H1 (cell line): Measurements from ENCODE around the gene CCDC86. TPM values are rescaled to one million over a fixed set of nuclear protein-coding genes. Genes with fewer than 3 reads are reported as not detected.

Experiments
- BCL11A ChIP-seq, 2 experiments: IDR thresholded peaks; one replicate each; pipeline ENCODE4 v1.6.1; 2011; ENCODE audit warnings: low read depth in 2 of 2, low read length in 2 of 2, mild to moderate bottlenecking in 2 of 2
- CHD1 ChIP-seq: IDR thresholded peaks from 2 replicates; pipeline ENCODE4 v1.6.1; 2012; ENCODE audit warnings: low read depth, low read length, improper control_type of control experiment
- CHD2 ChIP-seq: IDR thresholded peaks from 2 replicates; pipeline ENCODE4 v1.6.1; 2012; ENCODE audit warnings: low read length, improper control_type of control experiment
- HDAC2 ChIP-seq, 2 experiments: fragments of 300-600 bp in 1 of 2; sonication (generic) in 1 of 2; IDR thresholded peaks; 2 replicates each; pipeline ENCODE4 v1.6.1; 2011 to 2012; ENCODE audit warnings: low read depth in 2 of 2, low read length in 2 of 2, mild to moderate bottlenecking in 2 of 2, moderate library complexity in 2 of 2, borderline replicate concordance in 1 of 2, inconsistent platforms in 1 of 2
- KDM1A ChIP-seq: fragments of 200-600, 300-600 bp; sonication (generic); IDR thresholded peaks from 2 replicates; pipeline ENCODE4 v1.7.1; 2016; ENCODE audit warnings: mild to moderate bottlenecking, low read length, borderline replicate concordance
- KDM5A ChIP-seq: fragments of 200-600 bp; IDR thresholded peaks from 2 replicates; pipeline ENCODE4 v1.7.1; 2012; ENCODE audit warnings: mild to moderate bottlenecking, low read length, inconsistent platforms, mixed read lengths
- MAFK ChIP-seq: IDR thresholded peaks from 2 replicates; pipeline ENCODE4 v1.6.1; 2012; ENCODE audit warnings: low read depth, mild to moderate bottlenecking, improper control_type of control experiment, low read length
- NRF1 ChIP-seq: IDR thresholded peaks from 2 replicates; pipeline ENCODE4 v1.6.1; 2011; ENCODE audit warnings: mild to moderate bottlenecking, low read depth, low read length, improper control_type of control experiment
- PHF8 ChIP-seq: fragments of 200-600 bp; sonication (generic); conservative IDR thresholded peaks from 2 replicates; pipeline ENCODE4 v1.7.1; 2012; ENCODE audit warnings: low read depth, mild to moderate bottlenecking, inconsistent platforms, low read length, moderate library complexity
- POLR2AphosphoS5 ChIP-seq: IDR thresholded peaks from 2 replicates; pipeline ENCODE4 v1.6.1; 2011; ENCODE audit warnings: low read depth, low read length
- RBBP5 ChIP-seq: IDR thresholded peaks from 2 replicates; pipeline ENCODE4 v1.7.1; 2012; ENCODE audit warnings: low read depth, mild to moderate bottlenecking, inconsistent platforms, low read length, moderate library complexity, borderline replicate concordance
- RNF2 ChIP-seq: fragments of 200-900, 300-1000 bp; sonication (generic); IDR thresholded peaks from 2 replicates; pipeline ENCODE4 v1.7.1; 2016; ENCODE audit warnings: borderline replicate concordance, low read depth, mild to moderate bottlenecking, antibody characterized with exemption, low read length; ENCODE audit not compliant: poor library complexity, severe bottlenecking; ENCODE audit errors: missing control alignments
- SAP30 ChIP-seq: fragments of 300-600 bp; sonication (generic); IDR thresholded peaks from 2 replicates; pipeline ENCODE4 v1.7.1; 2012; ENCODE audit warnings: low read length, moderate library complexity, mild to moderate bottlenecking, inconsistent platforms; ENCODE audit not compliant: insufficient read depth, insufficient replicate concordance
- SP1 ChIP-seq: IDR thresholded peaks from 2 replicates; pipeline ENCODE4 v1.6.1; 2011; ENCODE audit warnings: low read depth, low read length
- TAF7 ChIP-seq: optimal IDR thresholded peaks from 2 replicates; pipeline ENCODE3; 2011; ENCODE audit warnings: low read depth, mild to moderate bottlenecking, inconsistent platforms, low read length, moderate library complexity, borderline replicate concordance
- TEAD4 ChIP-seq: IDR thresholded peaks from 2 replicates; pipeline ENCODE4 v1.6.1; 2012; ENCODE audit warnings: low read depth, low read length, inconsistent platforms, mixed read lengths
- polyA plus RNA-seq, 7 experiments: library from polyadenylated mRNA; depleted of rRNA in 3 of 7; stranded (reverse) in 5 of 7; unstranded in 2 of 7; fragments of >200 nt in 5 of 7; fragments of 200-250 nt in 2 of 7; gene quantifications; 1 replicate in 5 of 7; 2 replicates in 1 of 7; 4 replicates in 1 of 7; pipeline versions ENCODE4 v1.2.1 to v1.2.3, GENCODE V29; 2011 to 2013; ENCODE audit warnings: missing spikeins in 2 of 7, mixed read lengths in 2 of 7
- total RNA-seq: library from RNA; stranded (reverse); fragmentation: NEBNext Ultra II Directional; extraction: Animal tissue kit (Norgen Biotek cat#: 25700); gene quantifications from 2 replicates; pipeline ENCODE4 v1.2.1, GENCODE V29; 2021
- TF ChIP-seq, protein P1 (sequence below): IDR thresholded peaks from 2 replicates; pipeline ENCODE4 v1.6.1; 2011; ENCODE audit warnings: low read length, improper control_type of control experiment

The CCDC86 gene
- total and polyA plus RNA-seq, 2 of the 8 experiments (the other 6 are each of a cell fraction or from before 2014, with no cell fraction given): 37.7 to 76.4 TPM

DNA sequence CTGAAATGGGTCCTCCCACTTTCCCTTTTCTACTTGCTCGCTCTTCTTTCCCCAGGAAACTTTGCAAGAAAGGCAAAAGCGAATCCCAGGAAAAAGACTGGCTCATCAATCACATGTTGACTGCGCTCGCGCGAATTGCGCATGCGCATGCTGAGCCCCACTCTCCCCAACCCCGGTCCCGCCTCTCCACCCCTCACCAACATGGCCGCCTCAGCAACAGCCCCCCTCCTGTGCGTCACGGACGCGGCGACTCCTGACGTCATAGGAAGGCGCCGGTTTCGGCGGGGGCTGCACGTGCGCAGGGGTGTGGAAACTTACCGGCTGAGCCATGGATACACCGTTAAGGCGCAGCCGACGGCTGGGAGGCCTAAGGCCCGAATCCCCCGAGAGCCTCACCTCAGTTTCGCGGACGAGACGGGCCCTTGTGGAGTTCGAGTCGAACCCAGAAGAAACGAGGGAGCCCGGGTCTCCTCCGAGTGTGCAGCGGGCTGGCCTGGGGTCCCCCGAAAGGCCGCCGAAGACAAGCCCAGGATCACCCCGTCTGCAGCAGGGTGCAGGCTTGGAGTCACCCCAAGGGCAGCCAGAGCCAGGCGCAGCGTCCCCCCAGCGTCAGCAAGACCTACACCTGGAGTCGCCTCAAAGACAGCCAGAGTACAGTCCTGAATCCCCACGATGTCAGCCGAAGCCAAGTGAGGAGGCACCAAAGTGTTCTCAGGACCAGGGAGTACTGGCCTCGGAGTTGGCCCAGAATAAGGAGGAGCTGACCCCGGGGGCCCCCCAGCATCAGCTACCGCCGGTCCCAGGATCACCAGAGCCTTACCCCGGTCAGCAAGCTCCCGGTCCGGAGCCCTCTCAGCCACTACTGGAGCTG is at the start of gene CCDC86 (continued):
- TF ChIP-seq TEAD4: no peak
- no peak for TF ChIP-seq RNF2
- no peak for TF ChIP-seq KDM1A
- TF ChIP-seq BCL11A (IDR thresholded peaks at IDR 0.05; ENCODE audit: low read depth in 2 of 2, low read length in 2 of 2): no peak
- peak; percentile 71 for TF ChIP-seq KDM5A
- TF ChIP-seq CHD2: peak; percentile 61
- TF ChIP-seq POLR2AphosphoS5: peak; percentile 73
- TF ChIP-seq TAF7: peak; percentile 45
- TF ChIP-seq, protein P1, sequence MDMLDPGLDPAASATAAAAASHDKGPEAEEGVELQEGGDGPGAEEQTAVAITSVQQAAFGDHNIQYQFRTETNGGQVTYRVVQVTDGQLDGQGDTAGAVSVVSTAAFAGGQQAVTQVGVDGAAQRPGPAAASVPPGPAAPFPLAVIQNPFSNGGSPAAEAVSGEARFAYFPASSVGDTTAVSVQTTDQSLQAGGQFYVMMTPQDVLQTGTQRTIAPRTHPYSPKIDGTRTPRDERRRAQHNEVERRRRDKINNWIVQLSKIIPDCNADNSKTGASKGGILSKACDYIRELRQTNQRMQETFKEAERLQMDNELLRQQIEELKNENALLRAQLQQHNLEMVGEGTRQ: peak; percentile 63
- TF ChIP-seq NRF1: peak; percentile 70
- no peak for TF ChIP-seq CHD1
- TF ChIP-seq PHF8: peak; percentile 85
- TF ChIP-seq HDAC2 (IDR thresholded peaks at IDR 0.05; ENCODE audit: borderline replicate concordance in 1 of 2, low read depth in 2 of 2, low read length in 2 of 2): peak in 1 of 2 experiments; percentile 79; a peak in 1 of 4 replicates
- TF ChIP-seq SAP30: peak; percentile 96
- no peak for TF ChIP-seq MAFK
- TF ChIP-seq RBBP5: peak; percentile 82; the same call in 1 of the 2 replicates
- TF ChIP-seq SP1: peak; percentile 79
